Effector memory CD4-positive, alpha-beta T cell (primary cell): ENCODE results near the gene PRDM15.

Source experiments
- DNase-seq, 3 donors: peaks; one replicate each; pipeline ENCODE4 v3.0.0-alpha.2; 2020
- H3K27ac ChIP-seq: 2 replicates; pipeline ENCODE4 v1.7.0; 2013; ENCODE audit warnings: mild to moderate bottlenecking, low read length, moderate library complexity; ENCODE audit not compliant: insufficient read depth, poor library complexity, severe bottlenecking
- H3K27me3 ChIP-seq: replicated peaks from 2 replicates; pipeline ENCODE4 v1.7.0; 2013; ENCODE audit warnings: mild to moderate bottlenecking, low read length; ENCODE audit not compliant: insufficient read depth, control insufficient read depth, poor library complexity, severe bottlenecking
- H3K36me3 ChIP-seq: 2 replicates; pipeline ENCODE4 v1.7.0; 2013; ENCODE audit warnings: mild to moderate bottlenecking, low read length, moderate library complexity; ENCODE audit not compliant: control insufficient read depth, insufficient read depth
- H3K4me1 ChIP-seq: 2 replicates; pipeline ENCODE4 v1.7.0; 2013; ENCODE audit warnings: low read length, mild to moderate bottlenecking; ENCODE audit not compliant: control insufficient read depth, insufficient read depth, poor library complexity, severe bottlenecking
- H3K4me3 ChIP-seq: 2 replicates; pipeline ENCODE4 v1.7.0; 2013; ENCODE audit warnings: low read length, low read depth, mild to moderate bottlenecking; ENCODE audit not compliant: insufficient read depth, poor library complexity, severe bottlenecking
- H3K9me3 ChIP-seq: 2 replicates; pipeline ENCODE4 v1.7.0; 2013; ENCODE audit warnings: mild to moderate bottlenecking, low read length, moderate library complexity; ENCODE audit not compliant: control insufficient read depth

PRDM15 gene

GRCh38 chr21:41810597-41810932, 68.6 kb downstream of the PRDM15 start:
- DNase-seq: no peak
- Histone ChIP-seq H3K4me1 (no peaks in the 10 kb centered on the region), H3K27ac (no peak overlapping the region), H3K27me3 (no peaks in the 10 kb centered on the region), H3K36me3 (peaks cover 28% of the 10 kb centered on the region), H3K9me3 (no peaks in the 10 kb centered on the region), H3K4me3 (no peak overlapping the region)

- no peaks in the 10 kb centered on the region for H3K9me3 ChIP-seq
- H3K4me1 ChIP-seq: no peaks in the 10 kb centered on the region
- no peak for DNase-seq
- peaks cover 23% of the 10 kb centered on the region for H3K36me3 ChIP-seq
- H3K27me3 ChIP-seq: no peaks in the 10 kb centered on the region
- no peak overlapping the region for H3K27ac ChIP-seq
- no peak overlapping the region for H3K4me3 ChIP-seq
These were observed 69.1 kb downstream of the PRDM15 start for GRCh38 chr21:41809891-41810596.

DNA sequence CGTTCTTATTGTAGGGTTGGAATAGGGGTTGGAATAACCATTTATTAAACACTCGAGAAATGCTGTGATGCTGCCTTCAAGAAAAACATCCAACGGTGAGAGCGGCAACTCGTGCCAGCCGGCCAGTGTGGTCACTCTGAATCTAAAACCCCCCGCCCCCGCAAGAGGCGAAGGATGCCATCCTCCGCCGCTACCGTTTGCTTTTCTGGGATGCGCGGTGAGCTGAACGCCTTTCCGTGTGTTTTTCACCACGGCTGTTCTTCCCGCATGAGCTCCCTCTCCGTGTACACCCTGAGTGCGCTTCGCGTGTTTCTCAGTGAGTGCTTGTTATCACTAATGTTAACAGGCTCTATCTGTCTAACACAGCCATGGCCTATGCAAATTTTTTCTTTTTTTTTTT, 70.3 kb downstream of the PRDM15 start:
- no peaks in the 10 kb centered on the region for H3K27me3 ChIP-seq
- no peak overlapping the region for H3K27ac ChIP-seq
- H3K9me3 ChIP-seq: no peaks in the 10 kb centered on the region
- H3K36me3 ChIP-seq: peaks cover 21% of the 10 kb centered on the region
- no peak overlapping the region for H3K4me3 ChIP-seq
- H3K4me1 ChIP-seq: no peaks in the 10 kb centered on the region
- no peak for DNase-seq

DNA sequence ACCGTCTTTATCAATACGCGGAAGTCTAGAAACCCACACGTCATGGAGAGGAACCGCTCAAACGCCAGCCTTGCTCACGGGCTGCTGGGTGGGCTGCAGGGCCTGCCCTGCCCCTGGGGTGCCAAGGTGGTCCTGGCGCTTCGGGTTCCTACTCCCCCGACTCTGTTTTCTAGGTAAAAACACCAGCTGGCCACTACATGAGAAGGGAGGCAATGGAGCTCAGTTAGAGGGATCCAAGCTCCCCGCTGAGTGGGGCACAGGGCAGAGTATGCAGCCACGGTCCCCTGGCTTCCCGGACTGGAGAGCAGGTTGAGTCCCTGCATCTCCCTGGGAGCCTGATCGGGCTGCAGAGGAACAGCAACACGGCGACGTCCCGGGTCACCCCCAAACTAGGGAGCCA, 71.0 kb downstream of the PRDM15 start:
- no peaks in the 10 kb centered on the region for H3K4me1 ChIP-seq
- no peak for DNase-seq
- no peak overlapping the region for H3K27ac ChIP-seq
- H3K4me3 ChIP-seq: no peak overlapping the region
- H3K36me3 ChIP-seq: peaks cover 21% of the 10 kb centered on the region
- no peaks in the 10 kb centered on the region for H3K27me3 ChIP-seq
- no peaks in the 10 kb centered on the region for H3K9me3 ChIP-seq

GRCh38 chr21:41806773-41807172, 72.4 kb downstream of the PRDM15 start:
- no peaks in the 10 kb centered on the region for H3K4me1 ChIP-seq
- H3K27ac ChIP-seq: no peak overlapping the region
- no peaks in the 10 kb centered on the region for H3K9me3 ChIP-seq
- no peak overlapping the region for H3K4me3 ChIP-seq
- DNase-seq: no peak
- H3K36me3 ChIP-seq: peaks cover 30% of the 10 kb centered on the region
- no peaks in the 10 kb centered on the region for H3K27me3 ChIP-seq

- H3K9me3 ChIP-seq: no peaks in the 10 kb centered on the region
- H3K4me1 ChIP-seq: no peaks in the 10 kb centered on the region
- H3K27ac ChIP-seq: no peak overlapping the region
- H3K4me3 ChIP-seq: no peak overlapping the region
- H3K36me3 ChIP-seq: peaks cover 35% of the 10 kb centered on the region
- DNase-seq: no peak
- no peaks in the 10 kb centered on the region for H3K27me3 ChIP-seq
These were observed 73.5 kb downstream of the PRDM15 start for GRCh38 chr21:41805643-41806042.

DNA sequence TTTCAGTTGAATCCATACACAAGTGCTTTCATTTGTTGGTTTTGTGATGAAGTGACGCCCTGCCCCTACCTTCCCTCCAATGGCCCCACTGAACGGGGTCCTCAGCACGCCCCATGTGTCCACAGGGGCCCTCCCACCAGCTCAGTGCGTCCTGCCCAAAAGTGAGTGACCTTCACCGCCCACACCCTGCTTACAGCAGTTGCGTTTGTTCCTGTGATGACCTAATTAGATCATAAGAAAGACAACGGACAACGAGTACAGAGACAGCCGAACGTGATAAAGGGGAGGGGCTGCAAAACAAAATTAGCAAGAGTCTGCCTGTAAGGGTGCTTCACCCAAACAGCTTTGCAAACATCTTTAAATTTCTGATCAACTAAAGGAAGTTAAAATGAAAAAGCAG, 74.1 kb downstream of the PRDM15 start:
- Histone ChIP-seq H3K36me3 (peaks cover 35% of the 10 kb centered on the region), H3K27me3 (no peaks in the 10 kb centered on the region), H3K4me3 (no peak overlapping the region), H3K9me3 (no peaks in the 10 kb centered on the region), H3K27ac (no peak overlapping the region), H3K4me1 (no peaks in the 10 kb centered on the region)
- DNase-seq: no peak

- DNase-seq: no peak
- Histone ChIP-seq H3K9me3 (no peaks in the 10 kb centered on the region), H3K36me3 (peaks cover 30% of the 10 kb centered on the region), H3K27me3 (no peaks in the 10 kb centered on the region), H3K4me3 (no peak overlapping the region), H3K4me1 (no peaks in the 10 kb centered on the region), H3K27ac (no peak overlapping the region)
These were observed 74.8 kb downstream of the PRDM15 start for GRCh38 chr21:41804381-41804780.

GRCh38 chr21:41803316-41803715, 75.8 kb downstream of the PRDM15 start:
- Histone ChIP-seq H3K9me3 (no peaks in the 10 kb centered on the region), H3K27ac (no peak overlapping the region), H3K36me3 (peaks cover 35% of the 10 kb centered on the region), H3K27me3 (no peaks in the 10 kb centered on the region), H3K4me3 (no peak overlapping the region), H3K4me1 (no peaks in the 10 kb centered on the region)
- DNase-seq: no peak

GRCh38 chr21:41802684-41803083, 76.5 kb downstream of the PRDM15 start:
- H3K4me3 ChIP-seq: no peak overlapping the region
- no peak overlapping the region for H3K27ac ChIP-seq
- H3K9me3 ChIP-seq: no peaks in the 10 kb centered on the region
- DNase-seq: no peak
- peaks cover 33% of the 10 kb centered on the region for H3K36me3 ChIP-seq
- H3K27me3 ChIP-seq: no peaks in the 10 kb centered on the region
- no peaks in the 10 kb centered on the region for H3K4me1 ChIP-seq
